Neural cell (in vitro differentiated cells): ENCODE measurements around the gene GNG12. TPM values are rescaled to one million over a fixed set of nuclear protein-coding genes. Genes with fewer than 3 reads are reported as not detected.

Source experiments
- H2AFZ ChIP-seq: fragments of 200-600, 300-800 bp; sonication (generic), shearing (Covaris generic); 2 replicates; pipeline ENCODE4 v1.6.0; 2014; ENCODE audit warnings: low read depth, mild to moderate bottlenecking, antibody characterized with exemption, low read length, moderate library complexity
- H3F3A ChIP-seq: fragments of 200-600 bp; shearing (Covaris generic); 2 replicates; pipeline ENCODE4 v1.6.1; 2016; ENCODE audit warnings: mild to moderate bottlenecking, moderate library complexity, mixed read lengths, antibody characterized with exemption, low read length; ENCODE audit not compliant: insufficient read depth, poor library complexity, severe bottlenecking
- H3K27ac ChIP-seq: fragments of 200-600, 300-800 bp; sonication (generic), shearing (Covaris generic); 2 replicates; pipeline ENCODE4 v1.5.1; 2014; ENCODE audit warnings: mild to moderate bottlenecking, low read length, moderate library complexity
- H3K27me3 ChIP-seq: fragments of 300-800, 200-600 bp; sonication (generic), shearing (Covaris generic); 2 replicates; pipeline ENCODE4 v1.6.0; 2014; ENCODE audit warnings: mild to moderate bottlenecking, low read depth, low read length, moderate library complexity; ENCODE audit not compliant: insufficient read depth
- H3K36me3 ChIP-seq: fragments of 300-800, 200-600 bp; sonication (generic), shearing (Covaris generic); 2 replicates; pipeline ENCODE4 v1.5.1; 2014; ENCODE audit warnings: mild to moderate bottlenecking, antibody characterized with exemption, low read length, moderate library complexity; ENCODE audit not compliant: insufficient read depth
- H3K4me2 ChIP-seq: fragments of 300-800, 200-600 bp; sonication (generic), shearing (Covaris generic); 2 replicates; pipeline ENCODE4 v1.6.0; 2014; ENCODE audit warnings: mild to moderate bottlenecking, low read length
- H3K4me3 ChIP-seq: fragments of 300-800, 200-600 bp; sonication (generic), shearing (Covaris generic); 2 replicates; pipeline ENCODE4 v1.5.1; 2014; ENCODE audit warnings: mild to moderate bottlenecking, low read length, moderate library complexity
- H3K79me2 ChIP-seq: fragments of 200-600 bp; shearing (Covaris generic); replicated peaks from 2 replicates; pipeline ENCODE4 v1.6.0; 2014; ENCODE audit warnings: mild to moderate bottlenecking, low read length, moderate library complexity; ENCODE audit not compliant: insufficient read depth
- H3K9ac ChIP-seq: fragments of 300-800, 200-600 bp; sonication (generic), shearing (Covaris generic); 2 replicates; pipeline ENCODE4 v1.6.1; 2016; ENCODE audit warnings: mild to moderate bottlenecking, low read length, mixed read lengths
- H3K9me2 ChIP-seq: fragments of 200-600 bp; shearing (Covaris generic); 2 replicates; pipeline ENCODE4 v1.6.1; 2016; ENCODE audit warnings: mild to moderate bottlenecking, low read length, mixed read lengths; ENCODE audit not compliant: insufficient read depth
- H3K9me3 ChIP-seq: fragments of 200-600, 300-800 bp; sonication (generic), shearing (Covaris generic); 2 replicates; pipeline ENCODE4 v1.6.1; 2016; ENCODE audit warnings: mild to moderate bottlenecking, mixed run types, low read length, moderate library complexity, mixed read lengths
- H4K20me1 ChIP-seq: fragments of 200-600 bp; shearing (Covaris generic); 2 replicates; pipeline ENCODE4 v1.6.1; 2016; ENCODE audit warnings: mild to moderate bottlenecking, mixed run types; ENCODE audit not compliant: insufficient read depth
- EP300 ChIP-seq: fragments of 450-650 bp; conservative IDR thresholded peaks from 2 replicates; pipeline ENCODE4 v1.6.1; 2014; ENCODE audit warnings: antibody characterized with exemption, mild to moderate bottlenecking, moderate library complexity; ENCODE audit not compliant: poor library complexity, severe bottlenecking
- EZH2 ChIP-seq: fragments of 200-600, 300-800 bp; shearing (Covaris generic), sonication (generic); IDR thresholded peaks from 2 replicates; pipeline ENCODE4 v1.6.1; 2014; ENCODE audit warnings: antibody characterized with exemption, low read length, borderline replicate concordance, mild to moderate bottlenecking; ENCODE audit not compliant: insufficient read depth, poor library complexity, severe bottlenecking
- MXI1 ChIP-seq: fragments of 450-650 bp; conservative IDR thresholded peaks from 2 replicates; pipeline ENCODE4 v1.6.1; 2014; ENCODE audit warnings: antibody characterized with exemption, mild to moderate bottlenecking; ENCODE audit not compliant: poor library complexity, severe bottlenecking
- POLR2AphosphoS5 ChIP-seq: IDR thresholded peaks from 2 replicates; pipeline ENCODE4 v1.6.1; 2012
- RAD21 ChIP-seq: fragments of 450-650 bp; conservative IDR thresholded peaks from 2 replicates; pipeline ENCODE4 v1.6.1; 2014; ENCODE audit warnings: antibody characterized with exemption, mild to moderate bottlenecking, moderate library complexity
- REST ChIP-seq: IDR thresholded peaks from 2 replicates; pipeline ENCODE4 v1.6.1; 2012; ENCODE audit warnings: borderline replicate concordance
- SMC3 ChIP-seq: fragments of 450-650 bp; conservative IDR thresholded peaks from 2 replicates; pipeline ENCODE4 v1.6.1; 2014; ENCODE audit warnings: antibody characterized with exemption, mild to moderate bottlenecking, moderate library complexity; ENCODE audit not compliant: poor library complexity
- TAF1 ChIP-seq: IDR thresholded peaks from 2 replicates; pipeline ENCODE4 v1.6.1; 2012; ENCODE audit warnings: low read depth
- polyA plus RNA-seq: library from polyadenylated mRNA; depleted of rRNA; stranded (reverse); fragments of >200 nt; gene quantifications from 2 replicates; pipeline ENCODE4 v1.2.3, GENCODE V29; 2014
- TF ChIP-seq, protein P1 (sequence below): fragments of 450-650 bp; IDR thresholded peaks from 2 replicates; pipeline ENCODE4 v1.5.1; 2014; ENCODE audit warnings: antibody characterized with exemption, mild to moderate bottlenecking, moderate library complexity; ENCODE audit not compliant: poor library complexity, severe bottlenecking

GNG12 gene
- polyA plus RNA-seq, 1 donor from 2014 or later, result 0.35 TPM

GRCh38 chr1:67777440-67777839, 55.8 kb downstream of the GNG12 start:
- Histone ChIP-seq H3K79me2 (no peaks in the 10 kb centered on the region), H3F3A (no peaks in the 10 kb centered on the region), H4K20me1 (no peaks in the 10 kb centered on the region), H3K9ac (no peak overlapping the region), H3K36me3 (no peaks in the 10 kb centered on the region), H3K27me3 (no peaks in the 10 kb centered on the region), H3K9me3 (no peaks in the 10 kb centered on the region), H2AFZ (no peak overlapping the region), H3K4me3 (no peak overlapping the region), H3K9me2 (no peaks in the 10 kb centered on the region), H3K4me2 (no peak overlapping the region), H3K27ac (no peak overlapping the region)
- no peak for TF ChIP-seq TAF1
- TF ChIP-seq RAD21, result no peak
- TF ChIP-seq EP300, result no peak
- TF ChIP-seq MXI1, result no peak
- no peak for TF ChIP-seq SMC3
- TF ChIP-seq POLR2AphosphoS5, result no peak
- no peak for TF ChIP-seq REST
- TF ChIP-seq, protein P1, sequence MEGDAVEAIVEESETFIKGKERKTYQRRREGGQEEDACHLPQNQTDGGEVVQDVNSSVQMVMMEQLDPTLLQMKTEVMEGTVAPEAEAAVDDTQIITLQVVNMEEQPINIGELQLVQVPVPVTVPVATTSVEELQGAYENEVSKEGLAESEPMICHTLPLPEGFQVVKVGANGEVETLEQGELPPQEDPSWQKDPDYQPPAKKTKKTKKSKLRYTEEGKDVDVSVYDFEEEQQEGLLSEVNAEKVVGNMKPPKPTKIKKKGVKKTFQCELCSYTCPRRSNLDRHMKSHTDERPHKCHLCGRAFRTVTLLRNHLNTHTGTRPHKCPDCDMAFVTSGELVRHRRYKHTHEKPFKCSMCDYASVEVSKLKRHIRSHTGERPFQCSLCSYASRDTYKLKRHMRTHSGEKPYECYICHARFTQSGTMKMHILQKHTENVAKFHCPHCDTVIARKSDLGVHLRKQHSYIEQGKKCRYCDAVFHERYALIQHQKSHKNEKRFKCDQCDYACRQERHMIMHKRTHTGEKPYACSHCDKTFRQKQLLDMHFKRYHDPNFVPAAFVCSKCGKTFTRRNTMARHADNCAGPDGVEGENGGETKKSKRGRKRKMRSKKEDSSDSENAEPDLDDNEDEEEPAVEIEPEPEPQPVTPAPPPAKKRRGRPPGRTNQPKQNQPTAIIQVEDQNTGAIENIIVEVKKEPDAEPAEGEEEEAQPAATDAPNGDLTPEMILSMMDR, result no peak
- TF ChIP-seq EZH2, result no peak

GRCh38 chr1:67777016-67777415, 56.3 kb downstream of the GNG12 start:
- Histone ChIP-seq H3K9me3 (no peaks in the 10 kb centered on the region), H3K4me3 (no peak overlapping the region), H3K9ac (no peak overlapping the region), H4K20me1 (no peaks in the 10 kb centered on the region), H3K27me3 (no peaks in the 10 kb centered on the region), H3F3A (no peaks in the 10 kb centered on the region), H3K36me3 (no peaks in the 10 kb centered on the region), H2AFZ (no peak overlapping the region), H3K9me2 (no peaks in the 10 kb centered on the region), H3K4me2 (no peak overlapping the region), H3K79me2 (no peaks in the 10 kb centered on the region), H3K27ac (no peak overlapping the region)
- TF ChIP-seq REST, result no peak
- TF ChIP-seq, protein P1, result no peak
- TF ChIP-seq SMC3, result no peak
- no peak for TF ChIP-seq RAD21
- no peak for TF ChIP-seq EP300
- TF ChIP-seq EZH2, result no peak
- TF ChIP-seq MXI1, result no peak
- TF ChIP-seq TAF1, result no peak
- no peak for TF ChIP-seq POLR2AphosphoS5
